ENCODE results near the gene SFT2D1.

SFT2D1 gene

DNA sequence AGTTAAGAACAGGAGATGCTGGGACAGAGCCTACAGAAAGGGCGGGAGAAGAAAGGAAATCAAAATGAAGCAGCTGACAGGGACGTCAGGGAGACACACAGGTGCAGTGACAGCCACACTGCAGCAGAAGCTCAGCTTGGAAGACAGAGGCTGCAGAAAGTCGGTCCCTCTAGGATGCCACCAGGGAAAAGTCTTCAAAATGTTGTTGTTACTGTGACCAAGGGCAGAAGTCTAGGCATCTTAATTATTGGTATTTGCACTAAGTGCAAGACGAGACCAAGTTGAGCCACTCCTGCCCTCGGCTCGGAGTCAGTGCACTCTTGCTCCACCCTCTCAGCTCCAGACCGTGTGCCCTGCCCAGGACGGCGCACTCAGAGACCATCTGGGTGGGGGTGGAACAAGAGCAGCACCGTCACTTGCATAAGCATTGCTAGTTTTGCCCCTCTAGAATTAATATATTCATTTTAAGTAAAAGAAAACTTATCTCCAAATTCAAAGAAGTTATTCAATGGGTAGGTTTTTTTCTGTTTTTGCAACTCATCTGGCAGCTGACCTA is 36.7 kb downstream of the SFT2D1 start:
- DNase-seq, result no peak

DNA sequence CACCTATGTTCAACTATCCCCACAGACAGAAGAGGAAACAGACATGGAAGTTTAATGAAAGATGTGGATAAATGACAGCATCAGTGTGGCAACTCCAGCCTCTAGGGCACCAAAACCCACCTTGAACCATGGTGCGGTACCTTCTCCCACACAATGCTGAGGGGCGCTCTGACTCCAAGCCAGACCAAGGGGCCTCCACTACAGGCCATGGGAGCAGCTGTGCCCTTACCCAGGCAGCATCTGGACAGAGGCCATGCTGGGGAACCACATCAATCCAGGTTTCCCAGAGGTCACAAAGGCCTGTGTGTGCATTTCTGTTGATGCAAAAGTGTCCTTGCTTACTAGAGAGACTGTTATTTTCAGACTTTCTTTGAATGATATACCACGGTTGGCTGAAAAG is 38.2 kb downstream of the SFT2D1 start:
- DNase-seq, result no peak

- no peak for DNase-seq
Observed at GRCh38 chr6:166301611-166302529, 40.5 kb downstream of the SFT2D1 start.

DNA sequence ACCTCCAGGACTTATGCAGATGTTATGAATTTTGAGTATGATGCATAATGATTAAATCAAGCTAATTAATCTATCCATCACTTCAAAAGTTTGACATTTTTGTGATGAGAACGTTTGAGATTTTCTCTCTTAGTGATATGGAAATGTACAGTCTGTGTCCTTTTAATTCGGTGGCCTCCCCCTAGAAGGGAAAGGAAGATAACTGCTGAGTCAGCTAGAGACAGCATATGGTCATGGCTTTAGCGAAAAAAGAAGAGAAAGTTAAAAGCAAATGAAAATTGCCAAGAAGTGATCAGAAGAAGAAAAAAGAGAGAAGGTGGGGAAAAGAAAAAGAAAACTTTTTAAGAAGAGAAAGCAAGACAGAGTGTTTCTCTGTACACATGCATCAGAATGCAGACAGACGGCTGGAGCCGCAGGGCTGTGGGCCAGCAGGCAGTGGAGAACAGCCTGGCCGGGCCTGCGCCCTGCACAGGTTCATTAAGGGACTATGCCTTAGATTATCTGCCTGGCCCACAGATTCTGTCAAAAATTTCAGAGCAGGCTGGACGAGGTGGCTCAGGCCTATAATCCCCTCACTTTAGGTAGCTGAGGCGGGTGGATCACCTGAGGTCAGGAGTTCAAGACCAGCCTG is 41.9 kb downstream of the SFT2D1 start:
- no peak for DNase-seq

DNA sequence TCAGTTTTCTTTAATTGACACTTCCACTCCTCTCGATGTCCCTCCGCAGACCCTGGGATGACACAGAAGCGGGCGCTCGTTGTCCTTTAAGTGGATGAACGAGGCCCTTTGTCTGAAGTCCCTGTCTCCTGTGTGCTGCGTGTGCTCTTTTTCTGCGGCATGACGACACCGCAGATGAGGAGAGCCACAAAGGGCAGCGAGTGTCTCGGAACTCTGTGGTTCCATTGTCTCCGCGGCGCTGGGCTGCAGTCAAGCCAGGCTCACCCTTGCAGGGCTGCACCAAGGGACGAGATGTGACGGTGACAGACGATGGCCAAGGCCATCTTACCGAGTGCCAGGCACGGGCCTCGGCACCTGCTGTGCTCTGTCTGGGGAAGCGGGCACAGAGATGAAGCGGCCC is 44.7 kb downstream of the SFT2D1 start:
- no peak for DNase-seq

DNA sequence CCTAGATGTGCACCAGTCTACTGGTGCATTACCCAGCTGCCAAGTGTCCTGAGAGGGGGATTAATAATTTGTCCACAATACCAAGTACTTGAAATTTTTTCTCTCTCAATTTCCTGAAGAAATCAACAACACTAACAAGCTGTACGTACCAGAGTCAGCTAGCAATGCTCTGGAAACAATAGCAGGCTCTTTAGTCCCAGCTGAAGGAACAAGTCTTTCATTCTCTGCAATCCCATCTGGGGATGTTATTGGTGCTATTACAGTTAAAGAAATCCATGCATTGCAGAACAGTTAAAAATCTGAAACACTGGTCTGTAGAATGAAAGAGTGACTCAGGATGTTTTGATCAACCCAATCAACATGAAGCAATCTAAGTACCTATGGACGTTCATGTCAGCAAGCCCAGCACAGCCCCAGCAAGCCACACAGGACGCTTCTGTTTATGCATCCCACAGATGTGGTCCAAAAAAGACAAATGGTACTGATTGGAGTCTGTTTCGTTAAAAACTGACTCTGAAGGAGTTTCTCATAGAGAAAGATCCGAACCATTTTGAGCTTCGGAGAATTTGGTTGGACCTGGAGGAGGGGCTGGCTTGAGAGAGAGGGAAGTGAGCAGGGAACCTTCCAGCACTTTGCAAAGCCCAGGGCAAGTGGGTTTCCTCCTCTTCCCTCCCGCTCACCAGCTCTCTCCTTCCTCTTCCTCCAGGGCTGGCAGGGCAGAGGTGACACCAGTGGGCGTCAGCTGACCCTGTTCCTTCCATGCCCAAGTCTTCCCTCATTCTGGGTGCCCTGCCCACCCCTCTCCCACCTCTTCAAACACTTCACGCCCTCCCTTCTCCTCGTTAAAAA is 46.1 kb downstream of the SFT2D1 start:
- DNase-seq, result no peak

- no peak for DNase-seq
Observed at GRCh38 chr6:166293731-166294584, 48.4 kb downstream of the SFT2D1 start.

DNA sequence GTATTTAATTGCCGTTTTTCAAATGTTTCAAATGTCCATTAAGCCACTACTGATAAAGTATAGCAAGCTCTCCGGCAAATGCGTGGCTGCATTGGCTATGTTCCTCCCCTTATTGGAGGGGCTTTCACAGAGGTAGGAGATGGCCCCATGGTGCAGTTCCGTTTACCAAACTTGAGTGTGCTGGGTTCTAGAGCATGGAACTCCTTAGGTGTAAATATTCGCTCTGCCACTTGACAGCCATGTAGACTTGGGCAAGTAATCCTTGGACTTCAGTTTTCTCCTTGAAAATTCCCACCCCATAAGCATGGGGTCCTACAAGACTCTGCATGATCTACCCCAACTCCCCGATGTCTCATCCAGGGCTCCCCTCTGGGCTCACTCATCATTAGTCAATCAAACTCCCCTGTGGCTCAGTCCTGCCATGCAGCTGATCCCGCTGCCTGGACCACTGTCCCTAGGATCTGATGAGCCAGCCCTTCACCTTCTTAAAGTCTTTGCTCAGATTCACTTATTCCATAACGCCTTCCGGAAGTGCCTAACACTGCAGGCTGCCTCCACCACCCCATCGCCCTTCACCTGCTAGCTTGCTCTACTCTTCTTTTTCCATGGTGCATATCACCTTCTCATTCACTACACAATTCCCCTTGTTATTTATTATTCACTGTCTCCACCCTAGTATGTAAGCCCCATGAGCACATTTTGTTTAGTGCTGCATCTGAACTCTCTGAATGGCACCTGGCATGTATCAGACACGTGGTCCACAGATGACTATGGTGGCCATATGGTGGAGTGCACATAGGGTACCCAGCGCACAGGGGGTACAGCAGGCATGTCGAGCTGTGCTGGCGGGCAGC is 52.9 kb downstream of the SFT2D1 start:
- no peak for DNase-seq

DNA sequence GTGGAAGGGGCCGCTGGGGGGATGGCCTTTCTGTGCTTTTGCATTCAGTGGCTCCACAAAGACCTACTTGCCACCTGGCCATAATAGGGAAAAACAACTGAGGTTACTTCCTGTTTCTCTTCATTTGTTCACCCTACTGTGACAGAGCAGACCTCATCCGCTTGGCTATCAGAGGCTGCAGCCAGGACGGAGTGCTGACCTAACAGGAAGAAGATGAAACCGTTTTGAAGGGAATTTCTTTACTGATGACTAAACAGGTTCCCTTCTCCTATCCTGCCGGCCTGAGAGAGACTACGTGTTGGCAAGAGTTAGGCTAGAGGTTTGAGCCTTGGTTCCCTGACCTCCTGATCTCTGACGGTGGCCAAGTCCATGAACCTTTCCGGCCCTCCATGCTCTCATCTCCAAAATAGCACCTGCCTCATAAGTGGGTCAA is 55.5 kb downstream of the SFT2D1 start:
- no peak for DNase-seq

- DNase-seq, result no peak
Observed at GRCh38 chr6:166285233-166285632, 57.1 kb downstream of the SFT2D1 start.

GRCh38 chr6:166284640-166285039 is 57.7 kb downstream of the SFT2D1 start:
- DNase-seq, result no peak

DNA sequence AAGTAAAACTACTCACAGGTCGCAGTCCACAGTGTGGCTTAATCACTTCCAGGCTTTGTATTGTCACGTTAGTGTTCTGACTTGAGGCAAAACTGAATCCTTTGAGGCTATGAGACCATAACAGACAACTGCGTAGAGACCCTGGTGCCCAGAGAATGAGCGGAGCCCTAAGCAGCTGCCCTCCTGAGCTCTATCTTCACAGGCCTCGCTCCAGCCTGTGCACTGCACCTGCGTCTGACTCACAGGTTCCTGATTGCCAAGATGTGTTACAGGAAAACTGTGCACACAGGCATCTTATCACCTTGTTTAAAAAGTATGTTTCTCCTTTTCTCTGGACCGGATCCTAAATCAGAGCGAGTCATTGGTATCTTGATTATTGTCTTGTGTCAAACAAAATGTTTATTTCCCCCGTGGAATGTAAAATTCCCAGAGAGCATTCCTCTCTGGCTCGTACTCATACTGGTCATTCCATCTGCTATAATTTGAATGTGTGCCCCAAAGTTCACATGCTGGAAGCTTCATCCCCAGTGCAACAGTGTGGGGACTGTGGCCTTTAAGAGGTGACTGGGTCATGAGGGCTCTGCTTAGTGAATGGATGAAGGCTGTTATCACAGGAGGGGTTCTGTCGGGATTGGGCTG is 59.8 kb downstream of the SFT2D1 start:
- DNase-seq, result no peak

DNA sequence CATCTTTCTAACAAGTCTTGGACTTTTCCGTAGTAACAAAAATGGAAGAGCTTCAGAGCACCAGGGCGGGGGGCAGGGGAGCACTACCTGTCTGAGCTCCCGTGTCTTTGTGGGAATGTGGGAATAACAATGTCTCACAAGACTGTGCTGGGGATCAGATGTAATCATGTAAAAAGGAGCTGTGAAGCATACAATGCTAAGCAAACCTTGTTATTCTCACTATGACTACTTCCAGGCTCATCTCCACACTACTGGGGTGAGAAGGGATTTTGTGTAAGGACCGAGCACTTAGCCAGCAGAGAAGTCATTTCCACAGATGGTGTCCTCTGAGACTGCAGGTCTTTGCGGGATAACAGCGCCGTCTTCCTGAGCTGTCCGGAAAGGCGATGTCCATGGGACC is 61.2 kb downstream of the SFT2D1 start:
- no peak for DNase-seq

GRCh38 chr6:166279393-166279679 is 63.0 kb downstream of the SFT2D1 start:
- DNase-seq, result no peak

DNA sequence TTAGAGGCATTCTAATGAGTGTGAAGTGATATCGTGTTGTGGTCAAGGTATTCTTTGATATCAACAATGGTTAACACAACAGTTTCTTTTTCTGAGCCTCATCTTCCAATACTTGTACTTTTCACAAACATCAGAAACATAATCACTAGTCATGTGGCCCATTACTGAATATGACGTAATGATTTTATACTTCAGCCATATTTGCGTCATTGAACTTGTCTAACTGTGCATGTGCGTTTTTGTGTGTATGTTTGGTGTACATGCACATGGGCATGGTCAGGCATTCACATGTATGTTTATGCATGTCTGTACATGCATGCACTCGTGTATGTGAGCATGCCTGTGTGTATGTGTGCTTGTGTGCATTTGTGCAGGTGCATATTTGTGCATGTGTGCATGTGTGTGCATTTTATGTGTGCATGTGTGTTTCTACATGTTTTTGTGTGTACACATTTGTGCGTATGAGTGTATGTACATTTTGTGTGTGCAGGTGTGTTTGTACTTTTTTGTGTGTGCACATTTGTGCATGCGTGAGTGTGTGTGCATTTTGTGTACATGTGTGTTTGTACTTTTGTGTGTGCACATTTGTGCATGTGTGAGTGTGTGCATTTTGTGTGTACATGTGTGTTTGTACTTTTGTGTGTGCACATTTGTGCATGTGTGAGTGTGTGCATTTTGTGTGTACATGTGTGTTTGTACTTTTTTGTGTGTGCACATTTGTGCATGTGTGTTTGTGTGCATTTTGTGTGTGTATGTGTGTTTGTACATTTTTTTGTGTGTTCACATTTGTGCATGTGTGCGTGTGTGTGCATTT is 63.6 kb downstream of the SFT2D1 start:
- DNase-seq, result no peak

DNA sequence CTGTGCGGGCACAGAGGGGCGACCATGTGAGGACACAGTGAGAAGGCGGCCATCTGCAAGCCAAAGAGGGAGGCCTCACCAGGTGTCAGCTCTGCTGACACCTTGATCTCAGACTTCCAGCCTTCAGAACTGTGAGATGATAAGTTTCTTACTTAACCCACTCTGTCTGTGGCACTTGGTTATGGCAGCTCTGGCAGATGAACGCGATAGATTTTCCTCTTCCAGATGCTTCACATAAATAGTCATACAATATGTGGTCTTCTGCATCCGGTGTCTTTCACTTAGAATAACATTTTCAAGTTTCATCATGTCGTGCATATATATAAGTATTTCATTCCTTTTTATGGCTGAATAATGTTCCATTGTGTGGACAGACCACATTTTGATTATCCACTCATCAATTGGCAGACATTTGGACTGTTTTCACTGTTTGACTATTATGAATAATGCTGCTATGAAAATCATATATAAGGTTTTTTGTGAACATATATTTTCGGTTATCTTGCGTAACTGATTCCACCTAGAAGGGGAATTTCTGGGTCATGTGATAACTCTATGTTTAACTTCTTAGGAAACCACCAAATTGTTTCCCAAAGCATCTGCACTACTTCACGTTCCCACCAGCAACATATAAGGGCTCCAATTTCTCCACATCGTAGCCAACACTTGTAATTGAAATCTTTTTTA is 64.3 kb downstream of the SFT2D1 start:
- DNase-seq, result no peak

- no peak for DNase-seq
Observed at GRCh38 chr6:166277018-166277417, 65.3 kb downstream of the SFT2D1 start.

DNA sequence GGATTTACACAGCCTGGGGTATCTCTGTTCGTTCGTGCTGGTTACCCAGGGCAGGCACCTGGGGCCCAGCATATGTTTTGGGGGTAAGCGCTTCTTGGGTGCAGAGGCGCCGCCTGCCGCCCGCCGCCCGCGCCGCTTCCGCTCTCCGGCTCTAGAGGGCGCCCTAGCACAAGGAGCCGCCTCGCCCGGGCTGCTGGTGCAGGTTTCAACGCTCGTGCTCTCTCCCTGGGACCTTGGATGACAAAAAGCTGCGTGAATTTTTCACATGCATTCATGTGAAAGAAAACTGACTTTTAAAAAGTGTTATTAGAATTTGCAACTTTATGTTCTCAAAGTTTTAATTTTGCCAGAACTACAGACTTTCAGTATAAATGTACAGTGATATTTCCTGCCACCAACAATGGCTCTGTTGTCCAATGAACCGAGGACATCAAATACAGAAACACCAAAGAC is 66.6 kb downstream of the SFT2D1 start:
- DNase-seq, result peak; percentile 68

- DNase-seq, result no peak
Observed at GRCh38 chr6:166274739-166275370, 67.5 kb downstream of the SFT2D1 start.

All from stimulated activated naive CD4-positive, alpha-beta T cell treated with Interleukin-2 at 50 U/mL for 16 hours (primary cell).